TTC549 (cell line): ENCODE measurements around the gene CACUL1.
"Not testable (repeated sequence)": the region's sequence is repeated elsewhere in the genome, so short reads cannot be mapped to it uniquely, and the experiment has no call there.

Experiments
- FAIRE-seq: peaks from 2 replicates; lab custom pipeline; 2012; peaks lifted over from hg19 to GRCh38; lab: Jason Lieb, UNC

Gene CACUL1

GRCh38 chr10:118768041-118768919 is 13.5 kb upstream of the CACUL1 start:
- no peak for FAIRE-seq

- FAIRE-seq: no peak
These were observed 12.7 kb upstream of the CACUL1 start for GRCh38 chr10:118767297-118768040.

- FAIRE-seq: no peak
These were observed 9.4 kb upstream of the CACUL1 start for GRCh38 chr10:118764195-118764594.

- FAIRE-seq: no peak
These were observed 8.6 kb upstream of the CACUL1 start for GRCh38 chr10:118763202-118763988.

GRCh38 chr10:118760265-118760664 is 5.5 kb upstream of the CACUL1 start:
- no peak for FAIRE-seq

- no peak for FAIRE-seq
These were observed 3.7 kb upstream of the CACUL1 start for GRCh38 chr10:118758449-118758848.

- no peak for FAIRE-seq
These were observed 578 bp downstream of the CACUL1 start for GRCh38 chr10:118754229-118754555.

- no peak for FAIRE-seq
These were observed 1.2 kb downstream of the CACUL1 start for GRCh38 chr10:118753331-118754228.

- no peak for FAIRE-seq
These were observed 2.4 kb downstream of the CACUL1 start for GRCh38 chr10:118752409-118752808.

- no peak for FAIRE-seq
These were observed 3.5 kb downstream of the CACUL1 start for GRCh38 chr10:118751265-118751664.

- no peak for FAIRE-seq
These were observed 6.7 kb downstream of the CACUL1 start for GRCh38 chr10:118748041-118748440.

GRCh38 chr10:118746246-118746645 is 8.5 kb downstream of the CACUL1 start:
- no peak for FAIRE-seq

GRCh38 chr10:118745056-118745455 is 9.7 kb downstream of the CACUL1 start:
- no peak for FAIRE-seq

GRCh38 chr10:118744346-118744918 is 10.3 kb downstream of the CACUL1 start:
- not testable (repeated sequence) for FAIRE-seq

GRCh38 chr10:118742782-118743181 is 12.0 kb downstream of the CACUL1 start:
- FAIRE-seq: no peak

GRCh38 chr10:118742032-118742431 is 12.7 kb downstream of the CACUL1 start:
- FAIRE-seq: no peak

- no peak for FAIRE-seq
These were observed 16.4 kb downstream of the CACUL1 start for GRCh38 chr10:118738406-118738805.

- FAIRE-seq: no peak
These were observed 17.0 kb downstream of the CACUL1 start for GRCh38 chr10:118737603-118738302.

- no peak for FAIRE-seq
These were observed 19.5 kb downstream of the CACUL1 start for GRCh38 chr10:118735294-118735693.

- FAIRE-seq: no peak
These were observed 20.3 kb downstream of the CACUL1 start for GRCh38 chr10:118734475-118734874.
